ENCODE measurements around the gene CMTM3. TPM values are rescaled to one million over a fixed set of nuclear protein-coding genes. Genes with fewer than 3 reads are reported as not detected.

The CMTM3 gene
- total and polyA plus RNA-seq, 2 of the 4 experiments (the other 2 are of a cell fraction), result 4.5 to 35.5 TPM

DNA sequence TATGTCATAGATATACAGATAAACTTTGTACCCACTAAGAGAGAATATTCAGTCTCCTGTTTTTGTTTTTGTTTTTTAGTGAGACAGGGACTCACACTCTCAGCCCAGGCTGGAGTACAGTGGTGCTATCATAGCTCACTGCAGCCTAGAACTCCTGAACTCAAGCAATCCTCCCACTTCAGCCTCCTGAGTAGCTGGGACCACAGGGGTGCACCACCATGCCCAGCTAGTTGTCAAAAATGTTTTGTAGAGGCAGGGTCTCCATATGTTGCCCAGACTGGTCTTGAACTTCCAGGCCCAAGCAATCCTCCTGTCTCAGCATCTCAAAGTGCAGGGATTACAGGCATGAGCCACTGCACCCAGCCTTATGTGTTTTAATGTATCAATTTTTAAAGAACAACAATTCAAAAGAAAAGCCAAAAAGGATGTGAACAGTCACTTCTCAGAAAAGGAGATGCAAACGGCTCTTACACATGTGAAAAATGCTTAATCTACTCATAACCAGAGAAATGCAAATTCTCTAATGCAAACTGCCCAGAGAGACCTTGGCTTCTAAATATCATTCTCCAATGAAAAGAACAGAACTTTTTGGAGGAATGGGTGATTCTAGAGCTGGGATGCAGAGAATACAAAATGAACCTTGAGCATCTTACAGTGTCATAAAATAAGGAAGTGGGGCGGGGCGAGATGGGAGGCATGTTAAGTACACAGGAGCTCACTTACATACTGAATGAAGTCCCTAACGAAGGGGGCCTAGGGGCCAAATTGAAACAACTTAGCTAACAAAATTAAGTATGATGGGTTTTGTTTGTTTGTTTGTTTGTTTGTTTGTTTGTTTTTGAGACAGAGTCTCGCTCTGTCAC is 7.3 kb upstream of the CMTM3 start:
- no peak overlapping the region for H2AK5ac ChIP-seq (ENCODE audit: low read depth, low read length)
- H3K9me1 ChIP-seq (ENCODE audit: insufficient read depth, low read length), result no peaks in the 10 kb centered on the region
- DNase-seq, result no peak
- no peak overlapping the region for H3K14ac ChIP-seq (replicated peaks; ENCODE audit: low read depth, low read length)
- H3K23ac ChIP-seq (ENCODE audit: low read depth, low read length), result no peak overlapping the region
- no peak overlapping the region for H2BK120ac ChIP-seq (ENCODE audit: low read depth, low read length)
- H3K36me3 ChIP-seq (ENCODE audit: control insufficient read depth, insufficient read depth, low read length), result no peaks in the 10 kb centered on the region
- no peaks in the 10 kb centered on the region for H3K79me1 ChIP-seq (ENCODE audit: low read depth in 1 of 2, low read length in 2 of 2)
- no CpG with 5 or more reads among the region's 5 CpGs for WGBS, 2 experiments (ENCODE audit: extremely low coverage in 2 of 2, insufficient read length in 1 of 2)
- intact Hi-C loops (cut with micrococcal nuclease), result no loop called here
- no peak overlapping the region for H2BK5ac ChIP-seq (ENCODE audit: low read depth, low read length, poor library complexity, severe bottlenecking)
- H3K27ac ChIP-seq (ENCODE audit: insufficient read depth, low read length), result no peak overlapping the region
- H4K91ac ChIP-seq (ENCODE audit: insufficient read depth, low read depth, low read length), result no peak overlapping the region
- peaks cover 13% of the 10 kb centered on the region for H3K9me3 ChIP-seq (ENCODE audit: control insufficient read depth, insufficient read depth, low read length)
- H3K4me3 ChIP-seq (ENCODE audit: insufficient read depth, low read depth, low read length), result no peak overlapping the region
- no TSS peak for BruUV-seq (replicated peaks)
- H3K4me2 ChIP-seq (ENCODE audit: low read depth, low read length), result no peak overlapping the region
- no peaks in the 10 kb centered on the region for H3K4me1 ChIP-seq (ENCODE audit: control insufficient read depth, insufficient read depth, low read length)
- no peak overlapping the region for H3K18ac ChIP-seq (ENCODE audit: low read depth, low read length)
- no peak overlapping the region for H2AK9ac ChIP-seq (replicated peaks; ENCODE audit: low read depth, low read length, poor library complexity)
- H3K27me3 ChIP-seq (ENCODE audit: control insufficient read depth, insufficient read depth, low read length), result peaks cover 24% of the 10 kb centered on the region
- no peak overlapping the region for H2AFZ ChIP-seq (replicated peaks; ENCODE audit: low read length, poor library complexity)
- H4K20me1 ChIP-seq (ENCODE audit: insufficient read depth, low read length), result no peaks in the 10 kb centered on the region
- no peak overlapping the region for H4K5ac ChIP-seq (ENCODE audit: low read depth, low read length)
- dilution Hi-C loops (cut with HindIII; ENCODE audit: low sequenced_read_pairs, unreplicated experiment), result no loop called here
- no peak overlapping the region for H3K9ac ChIP-seq (ENCODE audit: low read depth, low read length)
- no peak overlapping the region for H3K56ac ChIP-seq (ENCODE audit: extremely low read depth, insufficient read depth, low read length)
- no peak overlapping the region for H3K4ac ChIP-seq (ENCODE audit: low read depth, low read length)
- ChIA-PET POLR2A (ENCODE audit: unreplicated experiment) (no interaction called here), CTCF (no interaction called here)
- no peak overlapping the region for H2BK20ac ChIP-seq (ENCODE audit: low read depth, low read length)
- in situ Hi-C loops (cut with MboI; ENCODE audit: low sequenced_read_pairs), result no loop called here
- H4K8ac ChIP-seq (ENCODE audit: low read depth in 2 of 2, low read length in 2 of 2), result no peak overlapping the region
- TF ChIP-seq CEBPB (IDR thresholded peaks at IDR 0.05; ENCODE audit: low read depth, low read length) (no peak), SMC3 (IDR thresholded peaks at IDR 0.05; ENCODE audit: low read depth, low read length) (no peak), MAFK (IDR thresholded peaks at IDR 0.05; ENCODE audit: low read depth, low read length) (no peak), NFE2L2 (IDR thresholded peaks at IDR 0.05; ENCODE audit: low read depth, low read length) (no peak), CHD1 (IDR thresholded peaks at IDR 0.05; ENCODE audit: low read depth, low read length) (no peak)
- TF ChIP-seq, protein P1, sequence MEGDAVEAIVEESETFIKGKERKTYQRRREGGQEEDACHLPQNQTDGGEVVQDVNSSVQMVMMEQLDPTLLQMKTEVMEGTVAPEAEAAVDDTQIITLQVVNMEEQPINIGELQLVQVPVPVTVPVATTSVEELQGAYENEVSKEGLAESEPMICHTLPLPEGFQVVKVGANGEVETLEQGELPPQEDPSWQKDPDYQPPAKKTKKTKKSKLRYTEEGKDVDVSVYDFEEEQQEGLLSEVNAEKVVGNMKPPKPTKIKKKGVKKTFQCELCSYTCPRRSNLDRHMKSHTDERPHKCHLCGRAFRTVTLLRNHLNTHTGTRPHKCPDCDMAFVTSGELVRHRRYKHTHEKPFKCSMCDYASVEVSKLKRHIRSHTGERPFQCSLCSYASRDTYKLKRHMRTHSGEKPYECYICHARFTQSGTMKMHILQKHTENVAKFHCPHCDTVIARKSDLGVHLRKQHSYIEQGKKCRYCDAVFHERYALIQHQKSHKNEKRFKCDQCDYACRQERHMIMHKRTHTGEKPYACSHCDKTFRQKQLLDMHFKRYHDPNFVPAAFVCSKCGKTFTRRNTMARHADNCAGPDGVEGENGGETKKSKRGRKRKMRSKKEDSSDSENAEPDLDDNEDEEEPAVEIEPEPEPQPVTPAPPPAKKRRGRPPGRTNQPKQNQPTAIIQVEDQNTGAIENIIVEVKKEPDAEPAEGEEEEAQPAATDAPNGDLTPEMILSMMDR (conservative IDR thresholded peaks at IDR 0.05; ENCODE audit: low read depth, low read length), result no peak
- TF ChIP-seq, protein P2, sequence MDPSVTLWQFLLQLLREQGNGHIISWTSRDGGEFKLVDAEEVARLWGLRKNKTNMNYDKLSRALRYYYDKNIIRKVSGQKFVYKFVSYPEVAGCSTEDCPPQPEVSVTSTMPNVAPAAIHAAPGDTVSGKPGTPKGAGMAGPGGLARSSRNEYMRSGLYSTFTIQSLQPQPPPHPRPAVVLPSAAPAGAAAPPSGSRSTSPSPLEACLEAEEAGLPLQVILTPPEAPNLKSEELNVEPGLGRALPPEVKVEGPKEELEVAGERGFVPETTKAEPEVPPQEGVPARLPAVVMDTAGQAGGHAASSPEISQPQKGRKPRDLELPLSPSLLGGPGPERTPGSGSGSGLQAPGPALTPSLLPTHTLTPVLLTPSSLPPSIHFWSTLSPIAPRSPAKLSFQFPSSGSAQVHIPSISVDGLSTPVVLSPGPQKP (IDR thresholded peaks at IDR 0.05; ENCODE audit: borderline replicate concordance, low read depth, low read length), result no peak
- no peak overlapping the region for H2BK15ac ChIP-seq (ENCODE audit: low read depth, low read length)
- no peak for ATAC-seq (ENCODE audit: low read depth)
